Panc1 (cell line): Measurements from ENCODE around the gene MZB1. TPM values are rescaled to one million over a fixed set of nuclear protein-coding genes. Genes with fewer than 3 reads are reported as not detected.

Experiments used
- ATAC-seq: fragments of 200-7000 bp; cut with Tn5 transposase; 2 replicates; pipeline ENCODE4 v1.9.1; 2020; ENCODE audit warnings: mild to moderate bottlenecking, moderate library complexity
- BruUV-seq: library from RNA; stranded (reverse); fragments of 400-500 nt; replicated peaks from 2 replicates; lab custom pipeline; 2021; lab: Mats Ljungman, UMichigan
- CTCF ChIA-PET: fragments of 300-600 bp; sonication (Branson Sonifier 250); formaldehyde crosslinking; loops from one replicate; lab custom pipeline; 2022; ENCODE audit warnings: antibody characterized with exemption; lab: Charles Lee
- POLR2A ChIA-PET: fragments of 300-600 bp; sonication (Branson Sonifier 250); formaldehyde crosslinking; loops from one replicate; lab custom pipeline; 2022; ENCODE audit warnings: antibody characterized with exemption; lab: Charles Lee
- DNase-seq: peaks from one replicate; pipeline ENCODE4 v3.0.0-alpha.2; 2010; ENCODE audit warnings: low read depth, low spot score
- H3K27ac ChIP-seq: 2 replicates; pipeline ENCODE4 v1.5.1; 2011; ENCODE audit warnings: mild to moderate bottlenecking, low read length, inconsistent platforms
- H3K27me3 ChIP-seq: fragments of 200-500 bp; sonication (Bioruptor generic); 2 replicates; pipeline ENCODE4 v1.6.0; 2014; ENCODE audit warnings: low read length, inconsistent platforms; ENCODE audit not compliant: control insufficient read depth, insufficient read depth
- H3K36me3 ChIP-seq: fragments of 200-500 bp; sonication (Bioruptor generic); 2 replicates; pipeline ENCODE4 v1.5.1; 2014; ENCODE audit warnings: inconsistent platforms, mild to moderate bottlenecking, low read length, moderate library complexity; ENCODE audit not compliant: control insufficient read depth, insufficient read depth
- H3K4me1 ChIP-seq: 2 replicates; pipeline ENCODE4 v1.5.1; 2011; ENCODE audit warnings: inconsistent platforms, mild to moderate bottlenecking, low read length, moderate library complexity; ENCODE audit not compliant: control insufficient read depth, insufficient read depth
- H3K4me3 ChIP-seq, 2 experiments: 2 replicates each; pipeline ENCODE4 v1.5.1; 2011 to 2012; ENCODE audit warnings: low read depth in 2 of 2, low read length in 2 of 2, mild to moderate bottlenecking in 2 of 2, inconsistent platforms in 1 of 2, moderate library complexity in 1 of 2
- H3K9me3 ChIP-seq: fragments of 200-500 bp; sonication (Bioruptor generic); 2 replicates; pipeline ENCODE4 v1.5.1; 2014; ENCODE audit warnings: low read depth, mild to moderate bottlenecking, inconsistent platforms, low read length, moderate library complexity; ENCODE audit not compliant: control insufficient read depth, insufficient read depth
- CTCF ChIP-seq: fragments of 450-650 bp; IDR thresholded peaks from 2 replicates; pipeline ENCODE4 v1.5.1; 2017; ENCODE audit warnings: mild to moderate bottlenecking
- POLR2AphosphoS5 ChIP-seq: IDR thresholded peaks from 2 replicates; pipeline ENCODE4 v1.6.1; 2012; ENCODE audit warnings: mild to moderate bottlenecking, low read depth, low read length, moderate library complexity
- REST ChIP-seq, 2 experiments: IDR thresholded peaks; 2 replicates each; pipeline ENCODE4 v1.6.1; 2011 to 2012; ENCODE audit warnings: low read depth in 2 of 2, control low read depth in 1 of 2, low read length in 1 of 2, mild to moderate bottlenecking in 1 of 2, moderate library complexity in 1 of 2; ENCODE audit not compliant: insufficient read depth in 1 of 2
- SIN3A ChIP-seq: IDR thresholded peaks from 2 replicates; pipeline ENCODE4 v1.6.1; 2012; ENCODE audit warnings: low read depth, mild to moderate bottlenecking, low read length, moderate library complexity, borderline replicate concordance; ENCODE audit not compliant: insufficient read depth
- TCF7L2 ChIP-seq: IDR thresholded peaks from 2 replicates; pipeline ENCODE4 v1.6.1; 2011; ENCODE audit warnings: mild to moderate bottlenecking, low read depth, low read length, inconsistent platforms
- in situ Hi-C: cut with HindIII; loops from 2 replicates; pipeline ENCODE4 v1.10.0; 2016; ENCODE audit warnings: low sequenced_read_pairs, low pct_unique_long_range_greater_than_20kb
- intact Hi-C: fragments of 100-400 bp; cut with micrococcal nuclease; formaldehyde crosslinking; loops from one replicate; pipeline ENCODE4 v1.10.0; 2022; ENCODE audit not compliant: unreplicated experiment
- total RNA-seq: library from RNA; stranded (reverse); gene quantifications from one replicate; pipeline ENCODE4 v1.2.1, GENCODE V29; 2021; ENCODE audit not compliant: unreplicated experiment

The MZB1 gene
- total RNA-seq, 1 experiment from 2014 or later, result 0.49 TPM

GRCh38 chr5:139340051-139340450 lies 49.7 kb downstream of the MZB1 start:
- H3K4me1 ChIP-seq, result peaks cover 12% of the 10 kb centered on the region
- DNase-seq (no peak), ATAC-seq (no peak)
- in situ Hi-C loops (no loop called here), intact Hi-C loops (no loop called here)
- TF ChIP-seq CTCF, result no peak
- TF ChIP-seq REST (IDR thresholded peaks at IDR 0.05; ENCODE audit: insufficient read depth in 1 of 2, low read depth in 2 of 2, low read length in 1 of 2), result no peak
- no peak for TF ChIP-seq SIN3A
- TF ChIP-seq POLR2AphosphoS5, result no peak
- no peak for TF ChIP-seq TCF7L2
- peaks cover 3% of the 10 kb centered on the region; the same call in 1 of the 2 replicates for H3K36me3 ChIP-seq
- no peak overlapping the region for H3K27ac ChIP-seq
- ChIA-PET POLR2A (interaction anchor here (1.1 kb wide), 1 partner anchor 46 kb away, joined by 3 read pairs; the partner anchor contains the start of gene MATR3), CTCF (no interaction called here)
- H3K4me3 ChIP-seq, result no peak overlapping the region
- no TSS peak for BruUV-seq
- no peaks in the 10 kb centered on the region for H3K27me3 ChIP-seq
- no peaks in the 10 kb centered on the region for H3K9me3 ChIP-seq

Other genes starting within 250 kb of the MZB1 start
- 35.4 TPM for gene SIL1, start 191.5 kb downstream of the MZB1 start, total RNA-seq
- gene MATR3, start 96.2 kb downstream of the MZB1 start, total RNA-seq, result 194 TPM
- 79.4 TPM for gene PAIP2, start 48.1 kb downstream of the MZB1 start, total RNA-seq
- gene SLC23A1, start 6.6 kb downstream of the MZB1 start, total RNA-seq, result not detected
- gene PROB1, start 5.2 kb upstream of the MZB1 start, total RNA-seq, result 2.3 TPM
- 5.5 TPM for gene SPATA24, start 14.2 kb upstream of the MZB1 start, total RNA-seq
- 8.8 TPM for gene DNAJC18, start 49.6 kb upstream of the MZB1 start, total RNA-seq
- not detected for gene ECSCR, start 72.8 kb upstream of the MZB1 start, total RNA-seq
- gene SMIM33, start 81.1 kb upstream of the MZB1 start, total RNA-seq, result not detected
- 22.8 TPM for gene STING1, start 92.8 kb upstream of the MZB1 start, total RNA-seq
- gene UBE2D2, start 171.4 kb upstream of the MZB1 start, total RNA-seq, result 222 TPM